GM12872 (cell line): ENCODE measurements around the gene TDRD7.

ENCODE experiments used
- CTCF ChIP-seq: IDR thresholded peaks from 3 replicates; pipeline ENCODE4 v1.5.1; 2011; ENCODE audit warnings: low read depth, mild to moderate bottlenecking, low read length, moderate library complexity; ENCODE audit not compliant: insufficient read depth

The TDRD7 gene

DNA sequence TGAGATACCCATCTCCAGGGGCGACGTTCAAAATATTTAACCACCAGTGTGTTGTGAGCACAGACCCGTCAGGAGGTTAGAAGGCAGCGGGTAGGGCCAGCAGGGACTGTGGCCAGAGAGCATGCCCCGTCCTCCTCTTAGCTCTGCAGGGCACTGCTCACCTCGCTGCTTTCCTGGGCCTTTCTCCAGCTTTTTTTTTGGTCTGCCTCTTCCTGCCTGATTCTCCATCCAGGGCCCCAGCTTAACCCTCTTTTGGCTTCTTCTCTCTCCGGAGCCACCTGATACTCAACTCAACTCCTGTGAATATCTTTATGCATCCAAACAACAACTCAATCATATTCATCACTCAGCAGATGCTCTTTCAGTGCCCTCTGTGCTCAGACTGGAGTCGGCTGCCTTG is 133.6 kb downstream of the TDRD7 start:
- no peak for TF ChIP-seq CTCF
